ENCODE measurements around the gene SPTBN5. TPM values are rescaled to one million over a fixed set of nuclear protein-coding genes. Genes with fewer than 3 reads are reported as not detected.
A peak's percentile ranks its signal among the peaks of the same experiment; 100 is the strongest.

SPTBN5 gene
- total and polyA plus RNA-seq, 10 of the 15 experiments (the other 5 are each of a cell fraction or from before 2014, with no cell fraction given), result under 0.01 to 0.18 (median 0.04) TPM; not detected in 4

DNA sequence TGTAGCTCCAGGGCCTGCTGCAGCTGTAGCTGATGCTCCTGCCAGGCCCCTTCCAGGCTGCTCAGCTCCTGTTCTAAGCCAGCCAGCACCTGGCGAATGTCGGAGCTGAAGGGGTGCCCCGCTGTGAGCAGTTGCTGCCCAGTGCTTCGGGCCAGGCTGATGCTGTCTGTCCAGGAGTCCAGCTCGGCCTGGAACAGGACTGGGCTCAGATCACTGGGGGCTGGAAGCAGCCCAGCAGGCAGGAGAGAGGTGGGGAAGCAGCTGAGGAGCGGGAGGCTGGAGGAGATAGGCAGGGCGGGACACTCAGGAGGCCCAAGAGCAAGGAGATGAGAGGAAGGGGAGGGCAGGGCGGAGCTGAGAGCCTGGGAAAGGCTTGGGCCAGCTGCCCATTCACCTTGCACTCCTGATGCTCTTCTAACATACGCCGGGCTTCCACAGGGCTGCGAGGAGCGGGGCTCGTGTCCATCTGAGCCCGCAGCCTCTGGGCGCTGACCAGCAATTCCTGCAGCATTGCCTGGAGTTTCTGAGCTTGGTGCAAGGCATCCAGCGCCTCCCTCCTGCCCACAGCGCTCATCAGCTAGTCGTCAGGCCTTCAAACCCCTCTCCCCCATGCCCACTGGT, 32.0 kb downstream of the SPTBN5 start (continued):
- no peak for TF ChIP-seq NFIC (IDR thresholded peaks at IDR 0.05; ENCODE audit: low read depth, low read length)

DNA sequence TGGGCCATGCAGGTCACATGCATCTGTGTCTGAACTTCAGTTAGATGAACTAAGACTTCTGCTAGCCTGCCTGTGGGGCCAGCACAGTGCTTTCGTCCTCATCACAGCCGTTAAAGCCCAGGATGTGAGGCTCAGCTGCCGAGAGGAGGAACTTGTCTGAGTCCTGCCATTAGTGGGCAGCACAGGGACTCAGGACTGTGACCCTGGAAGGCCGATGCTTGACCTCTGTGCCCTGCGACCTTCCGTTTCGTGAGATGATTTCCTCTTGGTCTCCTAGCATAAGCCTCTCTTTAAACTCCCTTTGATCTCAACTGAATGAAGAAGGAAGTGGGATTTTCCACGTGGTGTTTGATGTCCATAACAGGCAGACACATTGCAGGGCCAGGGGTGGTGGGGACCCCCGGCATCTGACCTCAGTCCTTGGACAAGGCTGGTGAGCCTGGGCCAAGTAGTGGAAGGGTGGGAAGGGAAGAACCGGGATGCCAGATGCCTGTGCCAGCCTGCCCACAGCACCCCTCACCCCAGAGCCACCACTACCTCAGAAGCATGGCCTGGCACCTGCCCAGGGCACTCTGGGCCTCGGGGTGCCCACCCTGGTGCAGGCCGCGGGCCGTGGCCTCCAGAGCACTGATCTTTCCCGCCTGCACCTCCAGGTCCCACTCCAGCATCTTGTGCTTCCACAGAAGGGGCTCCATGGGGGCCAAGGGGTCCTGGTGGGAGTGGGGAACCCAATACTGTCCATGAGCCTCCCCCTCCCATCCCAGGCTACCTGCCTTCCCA, 33.6 kb downstream of the SPTBN5 start:
- Histone ChIP-seq H3K9ac (ENCODE audit: control insufficient read depth, insufficient read depth, low read length) (no peak overlapping the region), H3K9me3 (replicated peaks; ENCODE audit: control insufficient read depth, insufficient read depth, low read length) (no peaks in the 10 kb centered on the region), H3K4me2 (ENCODE audit: control insufficient read depth, insufficient read depth) (no peak overlapping the region), H2AFZ (ENCODE audit: control insufficient read depth, low read depth, low read length) (no peak overlapping the region), H3K27me3 (replicated peaks in 1 of 2; ENCODE audit: control insufficient read depth in 2 of 2, insufficient read depth in 2 of 2, low read length in 1 of 2) (no peaks in the 10 kb centered on the region; a peak in 1 of 4 replicates), H3K4me3 (no peak overlapping the region), H3K36me3 (ENCODE audit: control insufficient read depth in 2 of 2, insufficient read depth in 2 of 2, low read length in 1 of 2) (no peaks in the 10 kb centered on the region), H3K4me1 (ENCODE audit: control insufficient read depth, insufficient read depth, low read length) (no peaks in the 10 kb centered on the region), H3K79me2 (ENCODE audit: control insufficient read depth, insufficient read depth, low read length) (no peaks in the 10 kb centered on the region), H3K27ac (ENCODE audit: control insufficient read depth, insufficient read depth) (no peak overlapping the region), H4K20me1 (ENCODE audit: control insufficient read depth, insufficient read depth) (no peaks in the 10 kb centered on the region)
- ATAC-seq (peak; percentile 35), FAIRE-seq (peak; percentile 64), DNase-seq (ENCODE audit: low read depth, low spot score) (no peak)
- in situ Hi-C loops (cut with MboI), result no loop called here
- ChIA-PET CTCF (interaction anchor here (1.0 kb wide), 1 partner anchor 45 kb away, joined by 3 read pairs; no protein-coding TSS in a partner anchor), RAD21 (ENCODE audit: unreplicated experiment) (no interaction called here), POLR2A (no interaction called here), SMC1A (ENCODE audit: uncharacterized antibody, unreplicated experiment) (no interaction called here)
- intact Hi-C loops (cut with micrococcal nuclease; ENCODE audit: unreplicated experiment), result no loop called here
- 19% methylated on average over 15 of the region's 15 CpGs for WGBS (ENCODE audit: insufficient coverage, insufficient replicate concordance, low lambda C conversion rate, missing lambda C conversion rate)
- BruUV-seq (replicated peaks), result no TSS peak
- TF ChIP-seq, protein P1, sequence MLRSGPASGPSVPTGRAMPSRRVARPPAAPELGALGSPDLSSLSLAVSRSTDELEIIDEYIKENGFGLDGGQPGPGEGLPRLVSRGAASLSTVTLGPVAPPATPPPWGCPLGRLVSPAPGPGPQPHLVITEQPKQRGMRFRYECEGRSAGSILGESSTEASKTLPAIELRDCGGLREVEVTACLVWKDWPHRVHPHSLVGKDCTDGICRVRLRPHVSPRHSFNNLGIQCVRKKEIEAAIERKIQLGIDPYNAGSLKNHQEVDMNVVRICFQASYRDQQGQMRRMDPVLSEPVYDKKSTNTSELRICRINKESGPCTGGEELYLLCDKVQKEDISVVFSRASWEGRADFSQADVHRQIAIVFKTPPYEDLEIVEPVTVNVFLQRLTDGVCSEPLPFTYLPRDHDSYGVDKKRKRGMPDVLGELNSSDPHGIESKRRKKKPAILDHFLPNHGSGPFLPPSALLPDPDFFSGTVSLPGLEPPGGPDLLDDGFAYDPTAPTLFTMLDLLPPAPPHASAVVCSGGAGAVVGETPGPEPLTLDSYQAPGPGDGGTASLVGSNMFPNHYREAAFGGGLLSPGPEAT (IDR thresholded peaks at IDR 0.05; ENCODE audit: low read depth), result no peak
- TF ChIP-seq SPI1 (IDR thresholded peaks at IDR 0.05; ENCODE audit: borderline replicate concordance, insufficient read depth, low read depth, low read length) (peak; percentile 16; the same call in 1 of the 2 replicates), PML (IDR thresholded peaks at IDR 0.05; ENCODE audit: low read length) (no peak), TCF7 (IDR thresholded peaks at IDR 0.05; ENCODE audit: borderline replicate concordance) (no peak), NR2C1 (IDR thresholded peaks at IDR 0.05) (0 out of 2 replicates have a peak, but pooled peaks have one; percentile 12), HDAC2 (IDR thresholded peaks at IDR 0.05) (no peak), NR2F1 (conservative IDR thresholded peaks at IDR 0.05) (peak; percentile 55), RB1 (IDR thresholded peaks at IDR 0.05; ENCODE audit: borderline replicate concordance) (no peak), ESRRA (IDR thresholded peaks at IDR 0.05; ENCODE audit: low read length) (no peak), FOS (IDR thresholded peaks at IDR 0.05; ENCODE audit: borderline replicate concordance, extremely low read depth, insufficient read length) (no peak), MXI1 (IDR thresholded peaks at IDR 0.05; ENCODE audit: low read depth, low read length) (no peak)
- TF ChIP-seq, protein P2, sequence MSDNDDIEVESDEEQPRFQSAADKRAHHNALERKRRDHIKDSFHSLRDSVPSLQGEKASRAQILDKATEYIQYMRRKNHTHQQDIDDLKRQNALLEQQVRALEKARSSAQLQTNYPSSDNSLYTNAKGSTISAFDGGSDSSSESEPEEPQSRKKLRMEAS (IDR thresholded peaks at IDR 0.05; ENCODE audit: low read depth, low read length), result no peak
- TF ChIP-seq, protein P3, sequence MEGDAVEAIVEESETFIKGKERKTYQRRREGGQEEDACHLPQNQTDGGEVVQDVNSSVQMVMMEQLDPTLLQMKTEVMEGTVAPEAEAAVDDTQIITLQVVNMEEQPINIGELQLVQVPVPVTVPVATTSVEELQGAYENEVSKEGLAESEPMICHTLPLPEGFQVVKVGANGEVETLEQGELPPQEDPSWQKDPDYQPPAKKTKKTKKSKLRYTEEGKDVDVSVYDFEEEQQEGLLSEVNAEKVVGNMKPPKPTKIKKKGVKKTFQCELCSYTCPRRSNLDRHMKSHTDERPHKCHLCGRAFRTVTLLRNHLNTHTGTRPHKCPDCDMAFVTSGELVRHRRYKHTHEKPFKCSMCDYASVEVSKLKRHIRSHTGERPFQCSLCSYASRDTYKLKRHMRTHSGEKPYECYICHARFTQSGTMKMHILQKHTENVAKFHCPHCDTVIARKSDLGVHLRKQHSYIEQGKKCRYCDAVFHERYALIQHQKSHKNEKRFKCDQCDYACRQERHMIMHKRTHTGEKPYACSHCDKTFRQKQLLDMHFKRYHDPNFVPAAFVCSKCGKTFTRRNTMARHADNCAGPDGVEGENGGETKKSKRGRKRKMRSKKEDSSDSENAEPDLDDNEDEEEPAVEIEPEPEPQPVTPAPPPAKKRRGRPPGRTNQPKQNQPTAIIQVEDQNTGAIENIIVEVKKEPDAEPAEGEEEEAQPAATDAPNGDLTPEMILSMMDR (IDR thresholded peaks at IDR 0.05 in 2 of 3, conservative IDR thresholded peaks at IDR 0.05 in 1 of 3; ENCODE audit: control insufficient read depth in 2 of 3, extremely low read depth in 1 of 3, insufficient read depth in 1 of 3, low read depth in 3 of 3, low read length in 3 of 3), result 0 out of 6 replicates have a peak, but pooled peaks of 1 of the 3 experiments have one; percentile 1
- TF ChIP-seq, protein P4, sequence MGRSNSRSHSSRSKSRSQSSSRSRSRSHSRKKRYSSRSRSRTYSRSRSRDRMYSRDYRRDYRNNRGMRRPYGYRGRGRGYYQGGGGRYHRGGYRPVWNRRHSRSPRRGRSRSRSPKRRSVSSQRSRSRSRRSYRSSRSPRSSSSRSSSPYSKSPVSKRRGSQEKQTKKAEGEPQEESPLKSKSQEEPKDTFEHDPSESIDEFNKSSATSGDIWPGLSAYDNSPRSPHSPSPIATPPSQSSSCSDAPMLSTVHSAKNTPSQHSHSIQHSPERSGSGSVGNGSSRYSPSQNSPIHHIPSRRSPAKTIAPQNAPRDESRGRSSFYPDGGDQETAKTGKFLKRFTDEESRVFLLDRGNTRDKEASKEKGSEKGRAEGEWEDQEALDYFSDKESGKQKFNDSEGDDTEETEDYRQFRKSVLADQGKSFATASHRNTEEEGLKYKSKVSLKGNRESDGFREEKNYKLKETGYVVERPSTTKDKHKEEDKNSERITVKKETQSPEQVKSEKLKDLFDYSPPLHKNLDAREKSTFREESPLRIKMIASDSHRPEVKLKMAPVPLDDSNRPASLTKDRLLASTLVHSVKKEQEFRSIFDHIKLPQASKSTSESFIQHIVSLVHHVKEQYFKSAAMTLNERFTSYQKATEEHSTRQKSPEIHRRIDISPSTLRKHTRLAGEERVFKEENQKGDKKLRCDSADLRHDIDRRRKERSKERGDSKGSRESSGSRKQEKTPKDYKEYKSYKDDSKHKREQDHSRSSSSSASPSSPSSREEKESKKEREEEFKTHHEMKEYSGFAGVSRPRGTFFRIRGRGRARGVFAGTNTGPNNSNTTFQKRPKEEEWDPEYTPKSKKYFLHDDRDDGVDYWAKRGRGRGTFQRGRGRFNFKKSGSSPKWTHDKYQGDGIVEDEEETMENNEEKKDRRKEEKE (IDR thresholded peaks at IDR 0.05), result no peak

Measured in GM12878 (cell line).